ENCODE results near the gene BIN1.

Gene BIN1

DNA sequence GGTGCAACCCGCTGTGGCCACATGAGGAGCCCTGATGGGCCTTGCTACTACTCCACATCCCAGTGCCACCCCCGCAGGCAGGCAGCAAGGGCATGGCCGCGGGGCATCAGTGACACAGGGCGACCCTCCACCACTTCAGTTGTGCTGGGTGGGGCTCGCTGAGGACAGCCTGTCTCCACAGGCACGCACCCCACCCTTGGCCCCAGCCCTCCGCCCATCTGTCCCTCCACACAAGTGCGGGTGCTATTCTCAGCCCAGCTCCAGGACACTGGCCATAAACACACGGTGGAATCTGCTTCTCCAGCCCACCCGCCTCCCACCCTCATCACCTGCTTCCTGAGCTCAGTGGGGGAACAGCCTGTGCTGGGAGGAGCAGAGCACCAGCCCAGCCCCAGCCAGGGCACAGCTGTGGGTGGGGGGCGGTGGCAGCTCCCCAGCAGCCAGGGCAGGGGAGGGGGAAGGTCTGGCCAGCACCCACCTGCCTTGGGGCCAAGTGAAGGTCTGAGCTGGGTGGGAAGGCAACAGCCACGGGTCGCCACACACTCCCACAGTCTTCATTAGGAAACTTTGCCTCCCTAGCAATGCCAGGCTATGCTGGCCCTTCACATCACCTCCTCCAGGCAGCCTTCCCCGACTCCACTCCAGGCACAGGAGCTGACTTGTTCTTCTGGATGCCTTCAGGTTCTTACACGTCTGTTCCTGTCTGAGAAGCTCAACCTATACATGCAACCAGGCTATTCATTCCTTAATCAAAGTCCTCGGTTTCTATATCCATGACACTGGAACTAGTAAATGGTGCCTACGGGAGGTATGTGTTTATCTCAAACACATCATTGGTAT lies 16.5 kb downstream of the BIN1 start:
- DNase-seq (ENCODE audit: low spot score): no peak

GRCh38 chr2:127089478-127090235 lies 17.3 kb downstream of the BIN1 start:
- no peak for DNase-seq (ENCODE audit: low spot score)

GRCh38 chr2:127088706-127089105 lies 18.2 kb downstream of the BIN1 start:
- no peak for DNase-seq (ENCODE audit: low spot score)

DNA sequence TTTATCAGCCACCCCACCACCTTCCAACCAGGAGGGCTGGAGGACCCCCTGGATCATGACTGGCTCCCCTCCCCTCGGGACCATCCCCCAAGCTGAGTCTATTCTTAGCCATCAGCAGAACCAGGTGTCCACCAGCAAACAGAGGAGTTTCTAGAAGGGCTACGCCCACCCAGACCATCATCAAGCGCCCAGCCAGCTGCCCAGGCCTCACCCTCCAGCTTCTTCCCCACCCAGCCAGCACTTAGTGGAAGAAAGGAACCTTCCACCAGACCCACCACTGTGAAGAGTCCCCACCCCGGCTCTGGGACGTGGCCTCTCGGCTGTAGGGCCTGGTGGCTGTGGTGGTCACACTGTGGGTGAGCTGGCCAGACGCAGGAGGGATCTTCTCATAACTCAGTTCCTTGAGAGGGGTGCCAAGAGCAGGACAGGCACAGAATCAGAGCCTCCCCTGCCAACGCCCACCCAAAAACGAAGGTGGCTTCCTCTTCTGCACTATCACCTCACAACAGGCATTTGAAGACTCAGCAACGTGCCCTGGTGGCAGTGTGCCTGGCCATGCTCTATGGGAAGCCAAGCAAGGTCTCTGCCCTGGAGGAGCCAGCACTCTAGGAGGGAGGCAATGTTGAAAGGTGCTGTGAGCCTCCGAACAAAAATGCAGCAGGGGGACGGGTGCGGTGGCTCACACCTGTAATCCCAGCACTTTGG lies 19.0 kb downstream of the BIN1 start:
- no peak for DNase-seq (ENCODE audit: low spot score)

- no peak for DNase-seq (ENCODE audit: low spot score)
These were observed 19.8 kb downstream of the BIN1 start for GRCh38 chr2:127086990-127087790.

DNA sequence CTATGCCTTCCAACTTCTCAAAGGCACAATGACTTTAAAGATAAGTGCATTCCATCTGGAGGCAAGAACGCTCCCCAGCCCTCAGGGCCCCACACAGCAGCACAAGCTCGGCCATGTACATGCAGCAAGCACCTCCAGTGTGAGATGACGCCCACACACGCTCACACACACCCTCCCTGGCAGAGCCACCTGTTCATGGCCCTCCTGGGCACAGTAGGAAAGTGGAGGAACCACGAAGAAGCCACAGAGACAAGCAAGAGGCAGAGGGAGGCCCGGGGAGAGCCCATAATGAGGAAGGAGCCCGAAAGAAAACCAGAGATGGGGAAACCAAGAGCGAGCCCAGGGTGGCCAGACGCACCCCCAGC lies 21.7 kb downstream of the BIN1 start:
- no peak for DNase-seq (ENCODE audit: low spot score)

DNA sequence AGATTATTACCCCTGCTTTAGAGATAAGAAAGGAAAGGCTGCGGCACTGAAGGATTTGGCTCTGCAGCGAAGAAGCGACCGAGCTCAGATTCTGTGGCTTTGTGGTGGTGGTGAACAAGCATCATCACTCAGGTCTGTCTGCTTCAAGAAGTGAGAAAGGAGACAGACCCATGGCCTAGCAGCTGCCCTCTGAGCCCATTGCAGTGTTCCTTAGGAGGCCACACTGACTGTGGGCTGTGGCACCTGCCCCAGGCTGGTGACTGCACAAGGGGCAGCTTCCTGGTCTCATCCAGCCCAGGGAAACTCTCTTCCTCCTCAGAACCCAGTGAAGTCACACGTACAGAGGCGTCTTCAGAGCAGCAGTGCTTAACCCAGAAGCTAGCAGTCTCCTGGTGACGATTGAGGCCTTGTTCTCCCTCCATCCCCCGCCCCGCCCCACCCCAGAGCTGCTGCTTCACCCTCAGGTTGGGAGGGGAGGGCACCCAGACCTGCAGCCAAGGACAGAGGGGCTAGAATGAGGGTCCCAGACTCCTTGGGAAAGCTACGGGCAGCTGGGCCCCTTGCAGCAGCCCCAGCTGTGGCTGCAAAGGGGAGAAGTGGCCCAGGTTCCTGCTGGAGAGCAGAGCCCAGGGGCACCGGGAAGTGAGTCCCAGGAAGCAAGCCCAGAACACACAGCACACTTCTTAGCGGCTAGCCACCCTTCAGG lies 22.2 kb downstream of the BIN1 start:
- DNase-seq (ENCODE audit: low spot score): no peak

GRCh38 chr2:127083819-127084503 lies 23.0 kb downstream of the BIN1 start:
- no peak for DNase-seq (ENCODE audit: low spot score)

DNA sequence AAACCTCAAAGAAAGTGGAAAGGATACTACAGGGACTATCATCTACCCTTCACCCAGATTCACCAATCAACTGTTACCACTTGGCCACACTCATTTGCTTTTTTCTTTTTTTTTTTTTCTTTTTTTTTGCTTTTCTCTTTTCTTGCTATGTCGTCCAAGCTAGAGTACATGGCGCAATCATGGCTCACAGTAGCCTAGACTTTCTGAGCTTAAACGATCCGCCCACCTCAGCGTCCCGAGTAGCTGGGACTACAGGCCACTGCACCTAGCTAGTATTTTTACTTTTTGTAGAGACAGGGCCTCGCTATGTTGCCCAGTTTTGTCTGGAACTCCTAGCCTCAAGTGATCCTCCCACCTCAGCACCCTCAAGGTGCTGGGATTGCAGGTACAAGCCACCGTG lies 24.0 kb downstream of the BIN1 start:
- DNase-seq (ENCODE audit: low spot score): no peak

- DNase-seq (ENCODE audit: low spot score): no peak
These were observed 24.9 kb downstream of the BIN1 start for GRCh38 chr2:127081826-127082633.

DNA sequence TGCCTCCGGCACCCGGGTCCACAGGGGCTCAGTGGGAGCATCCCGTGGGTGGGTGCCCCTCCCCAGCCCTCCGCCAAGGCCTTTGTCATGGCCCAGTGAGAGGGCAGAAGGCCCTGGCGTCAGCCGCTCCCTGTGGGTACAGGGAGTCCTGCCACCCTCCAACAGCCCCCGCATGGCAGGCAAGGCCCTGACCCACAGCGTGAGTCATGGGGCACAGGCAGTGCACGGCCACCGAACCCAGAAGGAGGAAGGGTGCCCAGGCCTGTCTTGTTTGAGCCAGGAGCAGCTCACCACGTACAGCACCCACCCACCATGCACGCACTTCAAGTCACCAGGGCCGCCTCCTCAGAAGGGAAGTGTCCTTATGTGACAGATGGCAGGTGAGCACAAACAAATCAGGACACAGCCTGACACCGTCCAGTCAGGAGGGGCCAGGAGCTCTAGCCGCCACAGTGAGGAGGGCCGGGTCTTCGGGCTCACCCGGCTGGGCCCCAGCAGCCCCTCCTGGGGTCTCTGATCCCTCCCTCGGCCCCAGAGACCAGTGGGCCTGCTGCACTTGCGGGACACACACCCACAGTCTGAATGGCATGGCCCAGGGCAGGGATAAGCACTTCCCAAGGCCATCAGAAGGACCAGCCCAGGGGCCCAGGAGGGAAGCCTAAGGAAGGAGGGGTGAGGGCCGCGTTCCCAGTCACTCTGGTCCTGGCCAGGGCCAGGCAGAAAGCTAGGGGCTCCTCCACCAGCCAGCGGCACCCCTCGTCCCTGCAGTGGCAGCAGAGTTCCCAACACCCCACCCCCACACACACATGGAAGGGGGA lies 25.8 kb downstream of the BIN1 start:
- peak; percentile 59 for DNase-seq (ENCODE audit: low spot score)

DNA sequence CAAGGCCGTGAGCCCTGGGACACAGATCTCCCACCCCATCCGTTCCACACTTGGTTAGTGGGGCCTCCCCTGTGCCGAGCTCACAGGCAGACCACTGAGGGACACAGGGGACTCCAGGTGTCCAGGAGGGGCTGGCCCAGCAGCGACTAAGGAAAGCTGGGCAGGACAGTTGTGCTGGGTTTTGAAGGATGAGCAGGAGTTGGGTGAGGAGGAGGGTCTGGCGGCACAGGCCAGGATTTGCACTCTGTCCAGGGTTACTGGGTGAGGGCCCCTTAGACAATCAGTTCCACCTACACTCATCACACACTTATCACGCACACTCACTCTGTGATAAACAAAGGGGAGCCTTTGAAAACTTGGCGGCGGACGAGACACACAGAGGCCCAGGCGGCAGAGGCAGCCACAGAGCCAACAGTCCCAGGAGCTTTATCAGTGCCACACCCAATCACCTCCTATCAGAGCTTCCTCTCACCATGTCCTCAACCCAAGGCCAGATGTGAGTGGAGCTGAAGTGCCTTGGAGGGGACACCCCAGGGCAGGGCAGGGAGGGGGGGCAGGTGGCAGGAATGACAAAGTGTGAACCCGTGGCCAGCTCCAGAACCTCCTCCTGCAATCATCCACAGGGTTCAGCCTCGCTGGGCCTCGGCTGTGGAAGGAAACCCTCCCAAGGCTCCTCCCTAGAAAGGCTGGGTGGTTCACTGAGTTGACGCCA lies 26.6 kb downstream of the BIN1 start:
- peak; percentile 64 for DNase-seq (ENCODE audit: low spot score)

DNA sequence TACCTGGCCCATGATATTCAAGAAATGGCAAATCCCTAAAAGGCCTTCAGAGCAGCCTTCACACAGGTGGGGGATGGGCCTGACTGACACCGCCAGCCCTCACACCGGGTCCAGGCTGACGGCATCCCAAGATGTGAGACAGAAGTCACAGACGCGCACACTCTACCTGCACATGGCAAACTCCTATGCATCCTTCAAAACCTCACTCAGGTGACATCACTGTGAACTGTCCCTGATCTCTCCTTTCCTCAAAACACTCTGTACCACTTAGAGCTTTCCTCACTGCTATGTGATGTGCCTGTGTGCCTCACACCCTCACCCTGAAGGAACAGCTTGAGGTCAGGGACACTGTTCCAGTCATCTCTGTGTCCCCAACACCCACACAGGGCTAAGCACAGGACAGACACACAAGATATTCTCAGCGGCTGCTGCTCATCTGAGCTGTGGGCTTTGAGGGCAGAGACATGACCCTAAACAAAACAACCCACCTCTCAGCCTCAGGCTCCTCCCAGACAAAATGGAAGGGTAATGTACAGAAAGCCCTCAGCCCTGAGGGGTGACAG lies 27.5 kb downstream of the BIN1 start:
- no peak for DNase-seq (ENCODE audit: low spot score)

GRCh38 chr2:127078666-127079270 lies 28.2 kb downstream of the BIN1 start:
- DNase-seq (ENCODE audit: low spot score): no peak

DNA sequence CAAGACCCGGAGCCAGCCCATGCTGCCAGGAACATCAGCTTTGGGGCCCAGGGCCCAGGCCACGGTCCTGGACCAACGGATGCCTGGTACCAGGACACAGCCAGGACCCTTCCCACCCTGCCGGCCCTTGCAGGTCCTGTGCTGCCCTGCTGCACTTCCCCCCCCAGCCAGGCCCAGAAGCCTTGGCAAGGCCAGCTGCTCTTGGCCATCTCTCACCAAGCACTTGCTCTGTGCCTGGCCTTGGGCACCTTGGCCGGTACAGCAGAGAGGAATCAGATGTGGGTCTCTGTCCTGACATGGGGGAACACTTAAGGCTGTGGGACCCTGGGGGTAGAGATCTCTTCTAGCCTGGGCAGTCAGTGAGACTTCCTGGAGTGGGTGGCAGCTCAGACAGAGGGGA lies 28.9 kb downstream of the BIN1 start:
- DNase-seq (ENCODE audit: low spot score): no peak

GRCh38 chr2:127076924-127077323 lies 30.0 kb downstream of the BIN1 start:
- DNase-seq (ENCODE audit: low spot score): no peak

DNA sequence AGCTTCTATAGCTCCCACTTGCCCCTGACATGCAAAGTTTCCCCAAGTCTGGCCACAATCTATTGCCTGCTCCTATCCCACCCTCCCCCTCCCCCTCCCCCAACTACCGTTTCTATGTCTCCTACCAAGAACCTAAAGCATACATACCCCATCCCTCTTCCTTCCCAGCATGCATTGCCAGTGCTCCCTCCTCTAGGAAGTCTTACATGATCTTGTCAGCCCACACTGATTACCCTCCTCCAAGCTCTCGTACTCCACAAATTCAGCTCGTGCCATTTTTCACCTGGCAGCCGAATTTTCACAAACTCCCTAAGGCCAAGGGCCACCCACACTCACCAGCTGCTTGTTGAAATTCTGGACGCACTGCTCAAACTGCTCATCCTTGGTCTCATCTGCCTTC lies 30.7 kb downstream of the BIN1 start:
- DNase-seq (ENCODE audit: low spot score): no peak

DNA sequence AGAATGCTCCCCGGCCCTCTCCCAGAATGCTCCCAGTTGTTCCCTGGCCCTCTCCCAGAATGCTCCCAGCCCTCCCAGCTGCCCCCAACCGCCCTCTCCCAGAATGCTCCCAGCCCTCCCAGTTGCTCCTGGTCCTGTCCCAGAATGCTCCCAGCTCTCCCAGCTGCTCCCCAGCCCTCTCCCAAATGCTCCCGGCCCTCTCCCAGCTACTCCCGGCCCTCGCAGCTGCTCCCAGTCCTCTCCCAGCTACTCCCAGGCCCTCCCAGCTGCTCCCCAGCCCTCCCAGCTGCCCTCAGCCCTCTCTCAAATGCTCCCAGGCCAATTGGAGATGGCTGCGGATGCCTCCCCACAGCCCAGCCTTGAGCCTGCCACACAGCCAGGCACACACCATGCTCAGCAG lies 31.1 kb downstream of the BIN1 start:
- DNase-seq (ENCODE audit: low spot score): no peak
